NCI-H2029 treated with DMSO at 0.1 percent for 48 hours (cell line): ENCODE data around the gene PKD1L1.
A peak's percentile ranks its signal among the peaks of the same experiment; 100 is the strongest.
"Not testable (repeated sequence)": the region's sequence is repeated elsewhere in the genome, so short reads cannot be mapped to it uniquely, and the experiment has no call there.

Experiments
- DNase-seq: peaks from one replicate; lab custom pipeline; 2025; lab: John Stamatoyannopoulos, UW

Gene PKD1L1

GRCh38 chr7:47765373-47765979 is 182.8 kb downstream of the PKD1L1 start:
- DNase-seq = no peak

DNA sequence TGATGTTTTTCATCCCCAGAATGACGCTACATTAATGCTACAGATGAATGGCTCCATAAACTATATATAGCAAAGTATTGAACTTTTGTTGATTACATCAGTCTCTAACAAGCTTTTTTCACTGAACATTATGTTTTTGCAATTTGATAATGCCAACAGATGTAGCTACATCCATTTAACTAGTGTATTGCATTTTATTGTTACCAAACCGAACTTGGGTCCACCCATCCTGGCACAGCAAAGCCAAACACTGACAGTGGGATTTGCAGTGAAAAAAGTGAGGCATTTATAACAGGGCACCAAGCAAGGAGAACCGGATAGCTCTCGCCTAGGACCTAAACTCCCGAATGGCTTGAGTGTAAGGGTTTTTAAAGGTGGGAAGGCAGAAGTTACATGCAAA is 183.5 kb downstream of the PKD1L1 start:
- DNase-seq = no peak

GRCh38 chr7:47763063-47763974 is 184.9 kb downstream of the PKD1L1 start:
- DNase-seq = peak; percentile 62

DNA sequence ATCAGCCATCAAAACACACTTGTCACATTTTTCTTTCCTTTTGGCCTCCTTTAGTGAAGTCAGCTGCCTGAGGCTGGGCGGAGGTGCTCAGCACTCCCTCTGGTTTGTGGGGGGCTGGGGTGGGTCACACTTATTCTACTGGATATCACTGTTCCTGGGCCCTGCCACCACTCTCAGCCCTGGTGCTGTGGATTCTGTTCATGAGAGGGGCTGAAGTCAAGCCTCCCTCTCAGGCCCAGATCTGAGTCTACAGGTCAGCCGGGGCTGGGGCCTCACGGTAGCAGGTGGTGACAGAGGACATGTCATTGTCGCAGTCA is 185.6 kb downstream of the PKD1L1 start:
- DNase-seq = no peak

- DNase-seq = no peak
Measured at GRCh38 chr7:47762207-47762606, 186.1 kb downstream of the PKD1L1 start.

GRCh38 chr7:47759056-47759706 is 189.1 kb downstream of the PKD1L1 start:
- DNase-seq = no peak

DNA sequence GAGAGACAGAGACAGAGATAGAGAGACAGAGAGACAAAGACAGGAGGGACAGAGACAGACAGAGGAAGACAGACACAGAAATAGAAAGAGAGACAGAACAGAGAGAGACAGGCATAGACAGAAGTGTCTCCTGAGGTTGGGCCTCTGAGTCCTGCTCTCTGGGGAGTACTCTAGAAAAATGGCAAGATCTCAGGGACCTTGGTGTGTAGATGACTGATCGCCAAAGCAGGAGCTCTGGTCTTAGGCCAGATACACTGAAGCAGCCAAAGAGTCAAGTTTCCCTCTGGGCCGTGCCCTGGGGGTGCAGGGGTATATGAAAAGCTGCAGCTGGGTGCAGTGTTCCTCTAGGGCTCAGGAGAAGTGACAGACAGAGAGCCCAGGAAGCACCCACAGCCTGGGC is 189.7 kb downstream of the PKD1L1 start:
- DNase-seq = no peak

DNA sequence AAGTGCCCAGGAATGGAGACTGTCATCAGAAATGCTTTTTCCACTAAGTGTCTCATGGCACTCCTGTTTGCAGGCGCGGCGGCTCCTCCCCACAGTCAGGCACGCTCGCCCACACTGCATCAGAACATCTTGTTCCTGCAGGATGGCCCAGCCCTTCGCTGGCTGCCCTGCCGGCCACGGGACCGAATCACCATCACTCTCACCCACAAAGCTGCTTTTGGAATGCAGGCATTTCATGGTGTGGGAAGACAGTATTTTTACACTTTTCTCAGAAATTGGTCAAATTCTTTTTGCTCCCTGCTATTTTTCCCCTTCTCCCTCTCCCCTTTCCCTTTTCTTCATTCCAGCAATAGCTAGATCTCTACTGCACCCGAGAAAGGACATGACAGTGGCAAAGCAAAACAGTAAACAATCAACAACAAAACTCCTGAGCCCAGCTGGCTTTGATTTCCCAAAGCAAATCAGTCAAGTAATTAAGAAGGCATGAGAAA is 190.3 kb downstream of the PKD1L1 start:
- no peak for DNase-seq

GRCh38 chr7:47756636-47757035 is 191.6 kb downstream of the PKD1L1 start:
- no peak for DNase-seq

DNA sequence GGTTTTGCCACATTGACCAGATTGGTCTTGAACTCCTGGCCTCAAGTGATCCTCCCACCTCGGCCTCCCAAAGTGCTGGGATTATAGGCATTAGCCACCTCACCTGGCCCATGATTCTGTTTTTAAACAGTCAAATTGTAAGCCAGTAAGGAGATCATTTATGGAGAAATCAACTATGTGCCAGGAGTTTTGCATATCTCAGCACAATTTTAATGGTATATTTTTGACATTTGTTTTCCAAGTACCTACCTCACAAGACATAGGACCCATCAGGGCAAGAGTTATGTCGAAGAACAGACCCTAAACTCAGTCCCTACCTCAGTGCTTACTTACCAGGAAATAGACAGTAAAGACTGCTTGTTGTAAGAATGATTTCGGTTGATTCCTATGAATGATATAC is 193.0 kb downstream of the PKD1L1 start:
- no peak for DNase-seq

GRCh38 chr7:47751724-47752123 is 196.5 kb downstream of the PKD1L1 start:
- not testable (repeated sequence) for DNase-seq

DNA sequence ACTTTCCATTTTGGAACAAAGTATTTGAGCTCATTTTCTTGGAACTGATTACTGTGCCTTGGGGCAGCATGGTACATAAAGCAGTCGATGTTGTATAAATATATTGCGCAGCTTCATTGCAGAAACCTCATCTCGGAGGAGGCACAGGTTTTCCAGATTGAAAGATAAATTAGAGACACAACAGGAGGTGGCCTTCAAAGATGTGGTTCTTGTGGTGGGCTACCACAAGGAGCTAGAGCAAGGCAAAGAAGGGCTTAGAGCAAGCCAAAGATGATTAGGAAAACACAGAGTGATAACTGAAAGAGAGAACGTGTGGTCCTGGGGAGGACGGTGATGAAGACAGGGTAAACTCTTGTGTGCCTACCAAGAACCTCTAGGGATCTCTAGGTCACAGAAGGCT is 197.2 kb downstream of the PKD1L1 start:
- DNase-seq = no peak

DNA sequence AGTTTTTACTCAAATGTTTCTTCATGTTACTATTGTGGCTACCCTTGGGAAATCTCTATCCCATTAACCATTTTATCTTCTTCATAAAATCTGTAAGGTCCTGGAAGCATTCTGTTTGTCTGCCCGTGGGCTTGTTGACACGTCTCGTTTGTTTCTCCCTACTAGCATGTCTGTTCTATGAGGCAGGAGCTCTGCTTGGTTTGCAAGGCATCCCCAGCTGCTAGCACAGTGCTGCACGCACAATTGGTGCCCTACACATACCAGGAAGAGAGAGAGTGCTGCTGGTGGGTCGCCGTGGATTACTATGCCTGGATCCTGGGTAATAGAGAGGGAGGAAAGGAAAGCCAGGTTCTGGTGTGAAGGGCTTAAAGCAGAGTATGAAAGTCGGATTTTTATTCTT is 200.2 kb downstream of the PKD1L1 start:
- DNase-seq = no peak

DNA sequence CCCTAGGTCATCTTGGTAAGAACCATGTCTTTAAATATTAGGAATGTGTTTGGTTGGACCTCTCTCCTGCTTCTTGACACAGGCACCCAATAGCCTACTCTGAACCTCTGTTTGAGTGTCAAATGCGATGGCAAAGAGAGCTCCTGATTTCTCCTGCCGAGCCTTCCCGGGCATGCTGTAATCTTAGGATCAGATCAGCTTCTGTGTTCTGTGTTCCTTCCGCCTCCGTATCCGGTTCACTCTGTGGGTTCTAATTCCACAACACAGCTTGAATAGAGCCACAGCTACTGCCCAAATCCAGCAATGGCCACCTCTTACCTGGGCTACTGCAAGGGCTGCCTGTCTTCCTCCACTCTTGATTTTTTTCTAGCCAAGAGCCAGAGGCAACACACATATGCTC is 201.1 kb downstream of the PKD1L1 start:
- DNase-seq = no peak

GRCh38 chr7:47746468-47746867 is 201.8 kb downstream of the PKD1L1 start:
- no peak for DNase-seq

GRCh38 chr7:47744883-47745282 is 203.4 kb downstream of the PKD1L1 start:
- DNase-seq = no peak

DNA sequence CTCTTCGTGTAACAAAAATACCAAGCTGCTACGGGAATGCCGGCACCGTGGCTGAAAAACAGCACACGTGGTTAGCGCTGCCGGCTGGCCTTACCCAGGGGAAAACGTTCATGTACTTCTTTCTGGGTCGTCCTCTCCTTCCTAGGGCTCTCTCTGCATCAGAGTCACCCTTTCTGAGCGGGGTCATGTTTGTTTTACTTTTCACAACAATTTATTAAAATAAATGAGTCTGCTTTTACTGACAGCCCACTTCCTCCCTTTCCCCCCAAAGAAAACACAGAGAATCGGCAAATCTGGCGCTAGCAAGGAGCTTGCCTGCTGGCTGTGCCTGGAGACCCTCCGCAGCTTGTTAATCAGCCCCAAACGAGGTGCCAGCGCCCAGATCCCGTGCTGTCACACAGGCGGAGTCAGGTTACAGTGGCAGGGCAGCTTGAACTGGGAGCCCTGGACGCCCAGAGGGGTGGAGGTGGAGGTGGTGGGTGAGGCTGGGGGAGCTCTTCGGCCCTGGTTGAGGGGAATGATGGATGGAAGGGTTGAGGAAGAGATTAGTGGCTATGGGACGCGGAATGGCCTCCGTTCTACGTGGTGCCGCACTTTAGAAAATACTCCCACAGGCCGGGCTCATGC is 204.2 kb downstream of the PKD1L1 start:
- DNase-seq = no peak

DNA sequence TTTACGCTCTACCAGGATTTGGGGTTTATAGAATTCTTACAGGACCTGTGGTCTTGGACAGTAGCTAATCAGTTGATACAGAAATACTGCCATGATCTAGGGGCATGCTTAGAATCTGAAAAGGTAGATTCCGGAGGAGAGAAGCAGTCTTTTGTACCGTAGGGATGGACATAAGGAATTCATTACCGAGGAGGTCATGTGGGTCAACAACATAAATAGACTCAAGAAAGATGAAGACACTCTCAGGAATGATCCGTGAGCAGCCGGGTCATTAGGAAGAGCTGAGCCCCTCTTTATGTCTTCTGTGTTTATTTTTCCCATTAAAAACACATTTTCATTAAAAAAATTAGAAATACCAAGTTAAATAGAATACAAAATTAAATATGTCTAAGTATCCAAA is 206.3 kb downstream of the PKD1L1 start:
- DNase-seq = no peak

DNA sequence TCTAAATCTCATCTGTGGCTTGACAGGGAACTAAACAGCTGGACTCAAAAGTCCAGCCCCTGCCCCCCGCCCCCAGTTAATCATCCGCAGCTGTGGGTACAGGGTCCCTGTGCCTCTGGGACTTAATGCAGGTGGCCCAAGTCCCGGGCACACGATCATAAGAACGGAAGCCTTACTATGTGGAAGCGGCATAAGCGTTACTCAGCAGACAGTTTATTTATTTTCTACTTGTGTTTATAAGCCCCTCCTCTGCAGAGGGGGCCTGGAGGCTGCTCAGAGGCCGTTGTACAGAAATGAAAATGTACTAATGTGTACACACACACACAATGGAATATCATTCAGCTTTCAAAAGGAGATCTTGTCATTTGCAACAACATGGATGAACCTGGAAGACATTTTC is 208.4 kb downstream of the PKD1L1 start:
- DNase-seq = no peak

- no peak for DNase-seq
Measured at GRCh38 chr7:47739301-47739875, 208.9 kb downstream of the PKD1L1 start.

DNA sequence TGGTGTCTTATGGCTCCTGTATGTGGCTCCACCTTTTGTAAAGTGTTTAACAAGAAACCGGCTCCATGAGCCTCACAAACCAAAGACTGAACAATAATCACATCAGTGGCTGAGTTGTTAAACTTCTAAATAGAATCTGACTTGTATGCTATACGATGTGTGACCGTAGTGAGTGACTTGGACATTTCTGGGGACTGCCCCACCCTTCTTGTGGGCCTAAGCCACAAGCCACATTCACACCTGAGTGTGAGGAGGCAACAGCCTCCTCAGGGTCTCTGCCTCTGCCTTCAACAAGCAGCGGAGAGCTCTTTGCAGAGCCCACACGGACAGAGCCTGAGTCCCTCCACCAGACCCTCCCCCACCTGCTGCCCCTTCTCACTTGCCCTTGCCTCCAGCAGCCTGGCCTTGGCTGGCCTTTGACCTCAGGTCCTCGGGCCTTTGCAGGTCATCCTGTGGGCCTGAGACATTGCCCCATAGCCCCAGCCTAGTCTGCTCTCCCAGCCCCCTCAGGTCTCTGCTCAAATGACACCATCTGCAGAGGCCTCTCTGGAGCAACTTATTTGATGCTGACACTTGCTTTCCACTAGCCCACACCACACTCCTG is 209.6 kb downstream of the PKD1L1 start:
- no peak for DNase-seq

- DNase-seq = no peak
Measured at GRCh38 chr7:47737601-47738000, 210.7 kb downstream of the PKD1L1 start.
